GM10248 (cell line): ENCODE measurements around the gene PAQR5.

Experiments
- CTCF ChIA-PET: fragments of 300-600 bp; sonication (Branson Sonifier 250); formaldehyde crosslinking; extraction: SDS; loops from one replicate; lab custom pipeline; 2021; ENCODE audit warnings: antibody characterized with exemption; lab: Yijun Ruan, JAX
- POLR2A ChIA-PET: fragments of 350-650 bp; sonication (Branson Sonifier 250); formaldehyde crosslinking; extraction: SDS; loops from one replicate; lab custom pipeline; 2020; ENCODE audit warnings: antibody characterized with exemption; lab: Yijun Ruan, JAX
- DNase-seq: peaks from one replicate; pipeline ENCODE4 v3.0.0; 2012; ENCODE audit errors: extremely low spot score
- TF ChIP-seq, protein P1 (sequence below): IDR thresholded peaks from 2 replicates; pipeline ENCODE4 v1.5.1; 2012; ENCODE audit warnings: mild to moderate bottlenecking, low read depth; ENCODE audit errors: extremely low read depth, missing control alignments, control extremely low read depth

The PAQR5 gene

DNA sequence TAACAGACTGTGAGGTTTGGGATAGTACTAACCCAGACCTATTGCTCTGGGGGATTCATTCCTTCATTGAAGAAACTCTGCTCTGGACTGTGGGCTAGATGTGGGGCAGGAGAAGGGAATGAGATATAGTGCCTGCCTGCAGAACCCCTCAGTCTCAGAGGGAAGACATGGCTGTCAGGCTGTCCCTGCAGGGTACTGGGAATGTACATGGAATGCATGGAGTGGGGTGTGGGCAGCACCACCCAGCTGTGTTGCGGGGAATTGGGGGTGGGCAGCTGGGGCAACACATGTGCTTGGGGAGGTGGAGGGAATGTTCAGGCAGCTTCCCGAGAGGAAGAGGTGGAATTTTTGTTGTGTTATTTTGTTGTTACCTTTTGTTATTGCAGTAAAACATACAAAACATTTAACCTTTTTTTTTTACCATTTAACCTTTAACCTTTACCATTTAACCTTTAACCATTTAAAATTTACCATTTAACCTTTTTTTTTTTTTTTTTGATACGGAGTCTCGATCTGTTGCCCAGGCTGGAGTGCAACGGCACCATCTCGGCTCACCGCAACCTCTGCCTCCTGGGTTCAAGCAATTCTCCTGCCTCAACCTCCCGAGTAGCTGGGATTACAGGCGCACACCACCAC, 7.3 kb downstream of the PAQR5 start:
- TF ChIP-seq, protein P1, sequence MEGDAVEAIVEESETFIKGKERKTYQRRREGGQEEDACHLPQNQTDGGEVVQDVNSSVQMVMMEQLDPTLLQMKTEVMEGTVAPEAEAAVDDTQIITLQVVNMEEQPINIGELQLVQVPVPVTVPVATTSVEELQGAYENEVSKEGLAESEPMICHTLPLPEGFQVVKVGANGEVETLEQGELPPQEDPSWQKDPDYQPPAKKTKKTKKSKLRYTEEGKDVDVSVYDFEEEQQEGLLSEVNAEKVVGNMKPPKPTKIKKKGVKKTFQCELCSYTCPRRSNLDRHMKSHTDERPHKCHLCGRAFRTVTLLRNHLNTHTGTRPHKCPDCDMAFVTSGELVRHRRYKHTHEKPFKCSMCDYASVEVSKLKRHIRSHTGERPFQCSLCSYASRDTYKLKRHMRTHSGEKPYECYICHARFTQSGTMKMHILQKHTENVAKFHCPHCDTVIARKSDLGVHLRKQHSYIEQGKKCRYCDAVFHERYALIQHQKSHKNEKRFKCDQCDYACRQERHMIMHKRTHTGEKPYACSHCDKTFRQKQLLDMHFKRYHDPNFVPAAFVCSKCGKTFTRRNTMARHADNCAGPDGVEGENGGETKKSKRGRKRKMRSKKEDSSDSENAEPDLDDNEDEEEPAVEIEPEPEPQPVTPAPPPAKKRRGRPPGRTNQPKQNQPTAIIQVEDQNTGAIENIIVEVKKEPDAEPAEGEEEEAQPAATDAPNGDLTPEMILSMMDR = no peak
- ChIA-PET POLR2A (no interaction called here), CTCF (no interaction called here)
- no peak for DNase-seq

DNA sequence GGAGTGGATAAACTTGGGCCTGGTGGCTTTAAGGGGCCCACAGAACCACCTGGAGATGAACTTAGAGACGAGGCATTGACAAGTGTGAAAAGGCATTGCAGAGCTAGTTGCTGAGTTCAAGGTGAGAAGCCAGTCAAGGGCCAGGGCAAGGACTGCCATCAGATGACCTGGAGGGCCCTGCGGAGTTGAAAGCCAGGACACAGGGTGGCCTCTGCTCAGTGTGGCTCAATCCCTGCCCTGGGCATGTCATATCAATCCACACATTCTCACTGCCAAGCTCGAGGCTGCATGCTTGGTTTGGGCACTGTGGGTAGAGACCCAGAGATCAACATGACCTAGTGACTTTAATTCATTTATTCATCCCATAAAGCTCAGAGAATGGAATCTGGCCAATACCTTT, 9.2 kb downstream of the PAQR5 start:
- TF ChIP-seq, protein P1 = no peak
- CTCF ChIA-PET = no interaction called here
- POLR2A ChIA-PET = no interaction called here
- no peak for DNase-seq

DNA sequence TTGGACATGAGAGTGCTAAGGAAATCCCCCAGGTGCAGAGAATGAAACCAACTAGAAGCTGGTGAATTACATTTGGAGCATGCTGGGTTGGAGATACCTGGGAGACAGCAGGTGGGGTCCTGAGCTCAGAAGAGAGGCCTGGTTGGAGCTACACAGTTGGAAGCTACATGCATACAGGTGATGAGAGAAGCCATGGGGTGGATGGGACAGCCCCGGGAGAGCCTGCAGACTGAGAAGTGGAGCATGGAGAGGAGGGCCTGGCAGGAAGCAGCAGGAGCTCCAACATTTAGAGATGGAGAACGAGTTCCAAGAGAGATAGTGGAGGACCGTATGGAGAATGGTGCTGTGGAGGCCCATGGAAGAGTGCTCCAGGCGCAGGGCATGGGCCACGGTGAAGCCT, 10.2 kb downstream of the PAQR5 start:
- POLR2A ChIA-PET = no interaction called here
- TF ChIP-seq, protein P1 = no peak
- CTCF ChIA-PET = no interaction called here
- no peak for DNase-seq

DNA sequence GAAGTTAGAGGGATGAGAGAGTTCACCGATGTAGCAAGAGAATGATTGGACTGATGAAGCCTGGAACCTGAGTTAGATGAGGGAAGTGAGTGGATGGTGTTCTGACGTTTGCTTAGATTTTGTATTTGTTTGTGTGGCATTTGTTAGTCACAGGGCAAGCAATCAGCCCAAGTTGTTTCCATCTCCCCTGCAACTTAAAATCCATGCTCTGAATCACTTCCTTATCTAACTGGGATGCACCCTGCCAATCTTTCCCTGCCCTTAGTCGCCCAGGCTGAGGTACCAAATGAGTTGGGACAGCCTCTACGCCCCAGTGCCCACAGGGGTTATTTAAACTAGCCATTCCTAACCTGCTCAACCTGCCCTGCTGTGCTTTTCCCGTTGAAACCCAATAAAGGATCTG, 12.6 kb downstream of the PAQR5 start:
- DNase-seq = no peak
- TF ChIP-seq, protein P1 = no peak
- CTCF ChIA-PET = no interaction called here
- POLR2A ChIA-PET = no interaction called here

DNA sequence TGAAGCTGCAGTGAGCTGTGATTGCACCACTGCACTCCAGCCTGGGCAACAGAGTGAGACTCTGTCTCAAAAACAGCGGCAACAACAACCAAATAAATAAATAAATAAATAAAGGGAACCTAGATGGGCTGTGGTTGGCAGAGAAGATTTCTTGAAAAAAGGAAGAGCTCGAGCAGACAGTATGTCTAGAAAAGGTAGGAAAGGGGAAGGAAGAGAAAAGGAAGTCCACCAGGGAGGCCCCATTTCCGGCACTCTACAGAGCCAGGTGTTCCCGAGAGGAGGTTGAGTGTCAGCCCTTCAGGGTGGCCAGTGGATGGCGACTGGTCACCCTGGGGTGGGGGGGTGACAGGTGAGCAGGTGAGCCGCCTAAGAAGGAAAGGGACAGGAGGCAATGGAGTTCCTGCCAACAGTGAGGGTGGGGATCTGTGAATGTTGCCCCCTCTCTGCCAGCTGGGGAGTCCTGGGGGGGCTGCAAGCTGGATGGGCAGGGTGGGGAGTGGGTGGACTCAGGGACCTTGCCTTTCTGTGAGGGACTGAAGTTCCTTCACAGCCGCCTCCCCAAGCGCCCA, 14.8 kb downstream of the PAQR5 start:
- DNase-seq = no peak
- CTCF ChIA-PET = no interaction called here
- POLR2A ChIA-PET = no interaction called here
- TF ChIP-seq, protein P1 = no peak

DNA sequence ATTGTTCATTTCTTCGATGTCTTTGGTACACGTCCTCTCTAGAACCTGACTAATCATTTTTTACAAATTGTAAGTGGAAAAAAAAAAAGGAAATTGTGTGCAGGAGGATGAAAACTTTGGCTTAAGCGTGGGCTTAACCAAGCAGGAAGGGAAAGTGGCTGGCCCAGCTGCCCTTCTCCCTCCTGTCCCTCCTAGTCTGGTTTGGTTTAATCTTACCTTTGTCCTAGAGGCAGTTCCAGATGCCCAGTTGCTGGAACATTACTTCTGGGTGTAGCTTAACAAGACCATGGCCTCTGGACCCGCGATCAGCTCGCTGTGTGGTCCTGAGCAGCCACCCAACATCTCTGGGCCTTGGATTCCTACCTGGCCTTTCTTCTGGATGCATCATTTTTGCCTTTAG, 15.4 kb downstream of the PAQR5 start:
- TF ChIP-seq, protein P1 = no peak
- ChIA-PET POLR2A (no interaction called here), CTCF (no interaction called here)
- DNase-seq = no peak
